ENCODE data around the gene PHOSPHO1.

PHOSPHO1 gene, protein sequence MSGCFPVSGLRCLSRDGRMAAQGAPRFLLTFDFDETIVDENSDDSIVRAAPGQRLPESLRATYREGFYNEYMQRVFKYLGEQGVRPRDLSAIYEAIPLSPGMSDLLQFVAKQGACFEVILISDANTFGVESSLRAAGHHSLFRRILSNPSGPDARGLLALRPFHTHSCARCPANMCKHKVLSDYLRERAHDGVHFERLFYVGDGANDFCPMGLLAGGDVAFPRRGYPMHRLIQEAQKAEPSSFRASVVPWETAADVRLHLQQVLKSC

DNA sequence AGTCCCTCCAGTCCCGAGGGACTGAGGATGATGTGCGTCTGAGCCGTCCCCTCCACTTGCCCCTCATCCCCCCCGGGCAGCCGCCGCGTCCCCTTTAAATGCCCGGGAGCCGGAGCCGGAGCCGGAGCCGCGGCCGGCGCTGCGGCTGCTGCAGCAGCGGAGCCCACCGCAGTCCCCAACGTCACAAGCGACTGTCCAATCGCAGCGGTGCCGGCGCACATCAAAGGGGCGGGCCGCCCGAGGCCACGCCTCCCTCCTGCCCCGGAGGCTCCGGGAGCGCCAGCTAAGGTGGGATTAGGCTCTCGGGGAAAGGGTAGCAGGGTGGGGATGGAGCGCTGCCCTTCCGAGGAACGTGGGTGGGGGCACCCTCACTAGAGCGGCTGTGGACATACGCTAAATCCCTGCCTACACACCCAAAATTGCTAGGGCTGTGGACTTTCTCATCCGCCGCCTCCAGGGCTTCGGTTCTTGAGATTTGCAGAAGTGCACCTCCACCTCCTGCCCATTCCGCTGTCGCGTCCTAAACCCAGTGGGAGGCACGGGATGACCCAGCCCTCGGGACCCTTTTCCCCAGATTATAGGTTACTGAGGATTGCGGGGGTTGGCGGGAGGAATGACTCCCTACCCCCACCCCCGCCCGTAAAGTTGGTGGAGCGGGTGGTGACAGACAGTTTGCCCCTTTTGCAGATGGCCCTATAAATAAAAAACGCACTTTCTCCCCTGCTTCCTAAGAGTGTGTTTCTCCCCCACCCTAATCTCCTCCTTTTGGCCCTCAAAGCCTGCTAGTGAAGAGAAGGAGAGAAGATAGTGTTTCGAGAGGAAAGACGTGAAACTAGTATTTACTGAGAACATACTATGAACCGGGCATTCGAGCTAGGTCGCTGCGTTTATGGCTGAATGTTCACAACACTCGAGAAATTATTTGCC lies at the start of gene PHOSPHO1:
TSS of gene PHOSPHO1 (minus strand) at position 152 of the 927 bp plus-strand sequence. CDS start 4,096 bp downstream, outside the sequence.
- Histone ChIP-seq H3K27ac (ENCODE audit: extremely low read depth, low read depth, low read length) (no peak within 1 kb of the TSS), H3K36me3 (ENCODE audit: control insufficient read depth in 2 of 2, insufficient read depth in 1 of 2, low read length in 2 of 2) (no peaks in the 10 kb centered on the region), H3K4me1 (ENCODE audit: control insufficient read depth, insufficient read depth, low read length) (no peaks in the 10 kb centered on the region; the same call in 1 of the 2 replicates), H3K4me3 (ENCODE audit: low read depth, low read length) (peak within 1 kb of the TSS; percentile 73), H3K9me3 (ENCODE audit: control insufficient read depth, insufficient read depth, low read depth, low read length) (no peaks in the 10 kb centered on the region)
- CTCF ChIA-PET: interaction anchor here (0.9 to 1.7 kb wide), 3 partner anchors 51 to 421 kb away, joined by 3 to 7 read pairs (median 3); no protein-coding TSS in a partner anchor
- POLR2A ChIA-PET: interaction anchor here (1.1 to 1.7 kb wide), 2 partner anchors 29 to 39 kb away, joined by 4 to 8 read pairs; no protein-coding TSS in a partner anchor
- TF ChIP-seq PBX3 (CRISPR knock-in tag; IDR thresholded peaks at IDR 0.05): 0 out of 2 replicates have a peak, but pooled peaks have one; percentile 36
- 0 out of 2 replicates have a peak, but pooled peaks have one; percentile 58 for TF ChIP-seq ZEB2 (tag by site-specific recombination; IDR thresholded peaks at IDR 0.05)
- no peak for TF ChIP-seq ZSCAN23 (tag by site-specific recombination; IDR thresholded peaks at IDR 0.05)
- TF ChIP-seq RBAK (tag by site-specific recombination; IDR thresholded peaks at IDR 0.05): no peak
- TF ChIP-seq ZNF157 (tag by site-specific recombination; IDR thresholded peaks at IDR 0.05): no peak
- 0 out of 2 replicates have a peak, but pooled peaks have one; percentile 19 for TF ChIP-seq ZNF560 (tag by site-specific recombination; IDR thresholded peaks at IDR 0.05; ENCODE audit: borderline replicate concordance)
- no peak for TF ChIP-seq ZSCAN30 (tag by site-specific recombination; IDR thresholded peaks at IDR 0.05)
- no peak for TF ChIP-seq ZNF146 (tag by site-specific recombination; IDR thresholded peaks at IDR 0.05)
- no peak for TF ChIP-seq ZNF23 (tag by site-specific recombination; IDR thresholded peaks at IDR 0.05; ENCODE audit: borderline replicate concordance)
- TF ChIP-seq ZNF629 (tag by site-specific recombination; IDR thresholded peaks at IDR 0.05): peak; percentile 65
- TF ChIP-seq FEZF1 (tag by site-specific recombination; IDR thresholded peaks at IDR 0.05): no peak
- TF ChIP-seq ZBTB48 (tag by site-specific recombination; IDR thresholded peaks at IDR 0.05): no peak
- TF ChIP-seq ZNF394 (tag by site-specific recombination; IDR thresholded peaks at IDR 0.05; ENCODE audit: borderline replicate concordance): no peak
- no peak for TF ChIP-seq ZNF239 (tag by site-specific recombination; IDR thresholded peaks at IDR 0.05)
- TF ChIP-seq WT1 (tag by site-specific recombination; IDR thresholded peaks at IDR 0.05): no peak
- no peak for TF ChIP-seq ZNF585B (tag by site-specific recombination; IDR thresholded peaks at IDR 0.05)
- TF ChIP-seq KLF16 (tag by site-specific recombination; IDR thresholded peaks at IDR 0.05): peak; percentile 50; the same call in 1 of the 2 replicates
- TF ChIP-seq, protein P1, sequence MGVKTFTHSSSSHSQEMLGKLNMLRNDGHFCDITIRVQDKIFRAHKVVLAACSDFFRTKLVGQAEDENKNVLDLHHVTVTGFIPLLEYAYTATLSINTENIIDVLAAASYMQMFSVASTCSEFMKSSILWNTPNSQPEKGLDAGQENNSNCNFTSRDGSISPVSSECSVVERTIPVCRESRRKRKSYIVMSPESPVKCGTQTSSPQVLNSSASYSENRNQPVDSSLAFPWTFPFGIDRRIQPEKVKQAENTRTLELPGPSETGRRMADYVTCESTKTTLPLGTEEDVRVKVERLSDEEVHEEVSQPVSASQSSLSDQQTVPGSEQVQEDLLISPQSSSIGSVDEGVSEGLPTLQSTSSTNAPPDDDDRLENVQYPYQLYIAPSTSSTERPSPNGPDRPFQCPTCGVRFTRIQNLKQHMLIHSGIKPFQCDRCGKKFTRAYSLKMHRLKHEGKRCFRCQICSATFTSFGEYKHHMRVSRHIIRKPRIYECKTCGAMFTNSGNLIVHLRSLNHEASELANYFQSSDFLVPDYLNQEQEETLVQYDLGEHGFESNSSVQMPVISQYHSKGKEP (tag by site-specific recombination; IDR thresholded peaks at IDR 0.05): peak; percentile 96
- TF ChIP-seq, protein P2, sequence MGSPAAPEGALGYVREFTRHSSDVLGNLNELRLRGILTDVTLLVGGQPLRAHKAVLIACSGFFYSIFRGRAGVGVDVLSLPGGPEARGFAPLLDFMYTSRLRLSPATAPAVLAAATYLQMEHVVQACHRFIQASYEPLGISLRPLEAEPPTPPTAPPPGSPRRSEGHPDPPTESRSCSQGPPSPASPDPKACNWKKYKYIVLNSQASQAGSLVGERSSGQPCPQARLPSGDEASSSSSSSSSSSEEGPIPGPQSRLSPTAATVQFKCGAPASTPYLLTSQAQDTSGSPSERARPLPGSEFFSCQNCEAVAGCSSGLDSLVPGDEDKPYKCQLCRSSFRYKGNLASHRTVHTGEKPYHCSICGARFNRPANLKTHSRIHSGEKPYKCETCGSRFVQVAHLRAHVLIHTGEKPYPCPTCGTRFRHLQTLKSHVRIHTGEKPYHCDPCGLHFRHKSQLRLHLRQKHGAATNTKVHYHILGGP (tag by site-specific recombination; IDR thresholded peaks at IDR 0.05): no peak
- TF ChIP-seq ZNF660 (tag by site-specific recombination; IDR thresholded peaks at IDR 0.05): no peak
- peak; percentile 86 for TF ChIP-seq SP2 (tag by site-specific recombination; IDR thresholded peaks at IDR 0.05)
- TF ChIP-seq ZNF214 (tag by site-specific recombination; IDR thresholded peaks at IDR 0.05; ENCODE audit: borderline replicate concordance): no peak
- no peak for TF ChIP-seq ZNF155 (tag by site-specific recombination; IDR thresholded peaks at IDR 0.05)
- TF ChIP-seq PRDM10 (tag by site-specific recombination; IDR thresholded peaks at IDR 0.05): peak; percentile 61
- peak; percentile 11; the same call in 1 of the 2 replicates for TF ChIP-seq KLF17 (tag by site-specific recombination; IDR thresholded peaks at IDR 0.05)
- no peak for TF ChIP-seq ZNF10 (tag by site-specific recombination; IDR thresholded peaks at IDR 0.05)
- TF ChIP-seq TCF7L2 (IDR thresholded peaks at IDR 0.05; ENCODE audit: borderline replicate concordance, low read depth, low read length): peak; percentile 100

Measured in HEK293 (cell line).